OCI-LY7 (cell line): ENCODE data around the gene POU2AF2. TPM values are rescaled to one million over a fixed set of nuclear protein-coding genes. Genes with fewer than 3 reads are reported as not detected.

Experiments used
- BruUV-seq: library from RNA; stranded (reverse); fragments of 400-500 nt; replicated peaks from 2 replicates; lab custom pipeline; 2021; lab: Mats Ljungman, UMichigan
- CTCF ChIA-PET: fragments of 300-600 bp; sonication (Branson Sonifier 250); formaldehyde crosslinking; loops from one replicate; lab custom pipeline; 2022; ENCODE audit warnings: antibody characterized with exemption; ENCODE audit not compliant: unreplicated experiment; lab: Charles Lee
- POLR2A ChIA-PET: fragments of 300-600 bp; sonication (Branson Sonifier 250); formaldehyde crosslinking; loops from one replicate; lab custom pipeline; 2022; ENCODE audit warnings: antibody characterized with exemption; lab: Charles Lee
- DNase-seq: peaks from one replicate; pipeline ENCODE4 v3.0.0-alpha.2; 2015; ENCODE audit warnings: low spot score
- H2AFZ ChIP-seq: fragments of 200-600 bp; sonication (generic), shearing (Covaris generic); 2 replicates; pipeline ENCODE4 v1.6.1; 2014; ENCODE audit warnings: mild to moderate bottlenecking, antibody characterized with exemption, low read length, moderate library complexity
- H3K27ac ChIP-seq: fragments of 200-600 bp; sonication (generic); 2 replicates; pipeline ENCODE4 v1.5.1; 2014; ENCODE audit warnings: mixed run types, low read depth, mild to moderate bottlenecking, moderate library complexity, low read length, inconsistent platforms; ENCODE audit not compliant: poor library complexity, severe bottlenecking
- H3K36me3 ChIP-seq: fragments of 200-600 bp; sonication (generic); 2 replicates; pipeline ENCODE4 v1.6.1; 2014; ENCODE audit warnings: mild to moderate bottlenecking, antibody characterized with exemption, low read length, moderate library complexity, mixed read lengths; ENCODE audit not compliant: insufficient read depth
- H3K4me1 ChIP-seq: fragments of 200-600 bp; sonication (generic); 2 replicates; pipeline ENCODE4 v1.5.1; 2014; ENCODE audit warnings: mild to moderate bottlenecking, low read length; ENCODE audit not compliant: insufficient read depth, poor library complexity, severe bottlenecking
- H3K4me2 ChIP-seq: fragments of 200-600 bp; sonication (generic); 2 replicates; pipeline ENCODE4 v1.6.1; 2014; ENCODE audit warnings: mild to moderate bottlenecking, low read length
- H3K4me3 ChIP-seq: fragments of 200-600 bp; sonication (generic); 2 replicates; pipeline ENCODE4 v1.5.1; 2014; ENCODE audit warnings: mild to moderate bottlenecking, low read depth, low read length; ENCODE audit not compliant: poor library complexity, severe bottlenecking
- H3K79me2 ChIP-seq: fragments of 200-600 bp; sonication (generic); 2 replicates; pipeline ENCODE4 v1.6.1; 2016; ENCODE audit warnings: low read depth, mild to moderate bottlenecking, low read length, moderate library complexity, mixed read lengths; ENCODE audit not compliant: insufficient read depth
- H3K9me2 ChIP-seq: fragments of 200-600 bp; sonication (generic); 2 replicates; pipeline ENCODE4 v1.6.1; 2016; ENCODE audit warnings: mild to moderate bottlenecking, low read length, mixed read lengths; ENCODE audit not compliant: insufficient read depth
- H3K9me3 ChIP-seq: fragments of 200-600 bp; sonication (generic); 2 replicates; pipeline ENCODE4 v1.6.1; 2014; ENCODE audit warnings: mild to moderate bottlenecking, mixed run types, low read length, mixed read lengths
- H4K20me1 ChIP-seq: fragments of 200-600 bp; sonication (generic); 2 replicates; pipeline ENCODE4 v1.6.1; 2014; ENCODE audit warnings: mild to moderate bottlenecking, antibody characterized with exemption, low read length, moderate library complexity, mixed read lengths; ENCODE audit not compliant: insufficient read depth
- EZH2phosphoT487 ChIP-seq: fragments of 200-600 bp; sonication (generic); IDR thresholded peaks from 2 replicates; pipeline ENCODE4 v1.6.1; 2018; ENCODE audit warnings: low read depth, borderline replicate concordance, mild to moderate bottlenecking, mixed run types, antibody characterized with exemption, low read length, moderate library complexity, mixed read lengths
- intact Hi-C: fragments of 100-400 bp; cut with micrococcal nuclease; formaldehyde crosslinking; loops from one replicate; pipeline ENCODE4 v1.10.0; 2022; ENCODE audit not compliant: unreplicated experiment
- total RNA-seq, 2 experiments: library from RNA; depleted of rRNA in 1 of 2; stranded (reverse); fragments of >200 nt in 1 of 2; shearing (Covaris generic) in 1 of 2; gene quantifications; 2 replicates each; pipeline ENCODE4 v1.2.3, GENCODE V29; 2014 to 2022
- TF ChIP-seq, protein P1 (sequence below): fragments of 200-600 bp; sonication (generic); conservative IDR thresholded peaks from 2 replicates; pipeline ENCODE4 v1.5.1; 2014; ENCODE audit warnings: mild to moderate bottlenecking, antibody characterized with exemption, low read length, moderate library complexity, mixed read lengths

POU2AF2 gene
- total RNA-seq, 2 experiments from 2014 or later, result not detected

DNA sequence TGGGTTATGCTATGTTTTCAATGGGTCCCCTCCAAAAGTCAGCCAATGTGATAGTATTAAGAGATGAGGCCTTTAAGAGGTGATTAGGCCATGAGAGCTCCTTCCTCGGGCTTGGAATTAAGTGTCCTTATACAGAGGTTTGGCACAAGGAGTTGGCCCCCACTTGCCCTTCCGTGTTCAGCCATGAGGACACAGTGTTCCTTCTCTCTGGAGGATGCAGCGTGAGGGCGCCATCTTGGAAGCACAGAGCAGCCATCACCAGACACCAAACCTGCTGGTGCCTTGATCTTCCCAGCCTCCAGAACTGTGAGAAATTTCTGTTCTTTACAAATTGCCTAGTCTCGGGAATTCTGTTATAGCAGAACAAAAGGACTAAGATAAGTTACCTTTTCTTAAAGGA is 79.7 kb downstream of the POU2AF2 start:
- Histone ChIP-seq H3K9me2 (no peaks in the 10 kb centered on the region), H4K20me1 (no peaks in the 10 kb centered on the region), H3K9me3 (no peaks in the 10 kb centered on the region), H3K27ac (no peak overlapping the region), H3K79me2 (no peaks in the 10 kb centered on the region), H3K4me2 (no peak overlapping the region), H2AFZ (no peak overlapping the region), H3K4me1 (peaks cover 7% of the 10 kb centered on the region), H3K36me3 (no peaks in the 10 kb centered on the region), H3K4me3 (no peak overlapping the region)
- POLR2A ChIA-PET, result interaction anchor here (3.6 kb wide), 1 partner anchor 8 kb away, joined by 14 read pairs; no protein-coding TSS in a partner anchor
- TF ChIP-seq, protein P1, sequence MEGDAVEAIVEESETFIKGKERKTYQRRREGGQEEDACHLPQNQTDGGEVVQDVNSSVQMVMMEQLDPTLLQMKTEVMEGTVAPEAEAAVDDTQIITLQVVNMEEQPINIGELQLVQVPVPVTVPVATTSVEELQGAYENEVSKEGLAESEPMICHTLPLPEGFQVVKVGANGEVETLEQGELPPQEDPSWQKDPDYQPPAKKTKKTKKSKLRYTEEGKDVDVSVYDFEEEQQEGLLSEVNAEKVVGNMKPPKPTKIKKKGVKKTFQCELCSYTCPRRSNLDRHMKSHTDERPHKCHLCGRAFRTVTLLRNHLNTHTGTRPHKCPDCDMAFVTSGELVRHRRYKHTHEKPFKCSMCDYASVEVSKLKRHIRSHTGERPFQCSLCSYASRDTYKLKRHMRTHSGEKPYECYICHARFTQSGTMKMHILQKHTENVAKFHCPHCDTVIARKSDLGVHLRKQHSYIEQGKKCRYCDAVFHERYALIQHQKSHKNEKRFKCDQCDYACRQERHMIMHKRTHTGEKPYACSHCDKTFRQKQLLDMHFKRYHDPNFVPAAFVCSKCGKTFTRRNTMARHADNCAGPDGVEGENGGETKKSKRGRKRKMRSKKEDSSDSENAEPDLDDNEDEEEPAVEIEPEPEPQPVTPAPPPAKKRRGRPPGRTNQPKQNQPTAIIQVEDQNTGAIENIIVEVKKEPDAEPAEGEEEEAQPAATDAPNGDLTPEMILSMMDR, result no peak
- no peak for TF ChIP-seq EZH2phosphoT487
- DNase-seq, result no peak
- intact Hi-C loops, result no loop called here
- CTCF ChIA-PET, result no interaction called here
- BruUV-seq, result no TSS peak

DNA sequence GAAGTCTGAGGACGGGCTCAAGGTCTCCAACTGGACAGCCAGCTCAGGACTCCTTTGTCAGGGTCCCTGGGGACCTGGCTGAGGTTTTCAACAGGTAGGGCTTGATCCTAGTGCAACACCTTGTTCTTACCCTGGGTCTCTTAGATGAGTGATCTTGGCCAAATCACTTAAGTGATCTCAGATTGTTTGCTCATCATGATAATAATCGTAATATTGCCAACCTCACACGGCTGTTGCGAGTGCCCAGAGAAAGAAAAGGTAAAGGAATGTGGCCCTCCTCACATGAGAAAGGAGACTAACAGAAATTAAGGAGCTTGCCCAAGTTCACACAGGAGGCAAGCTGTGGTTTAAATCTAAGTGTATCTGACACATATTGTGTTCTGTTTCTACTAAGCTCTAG is 81.3 kb downstream of the POU2AF2 start:
- H3K27ac ChIP-seq, result no peak overlapping the region
- CTCF ChIA-PET, result no interaction called here

More for the DNA sequence above, 81.3 kb downstream of the POU2AF2 start:
- no peak overlapping the region for H3K4me3 ChIP-seq
- H2AFZ ChIP-seq, result no peak overlapping the region
- H3K4me1 ChIP-seq, result peaks cover 7% of the 10 kb centered on the region
- H3K36me3 ChIP-seq, result no peaks in the 10 kb centered on the region
- H3K9me2 ChIP-seq, result no peaks in the 10 kb centered on the region
- no peaks in the 10 kb centered on the region for H4K20me1 ChIP-seq
- intact Hi-C loops, result no loop called here
- H3K79me2 ChIP-seq, result no peaks in the 10 kb centered on the region
- POLR2A ChIA-PET, result interaction anchor here (0.6 to 1.3 kb wide), 5 partner anchors 13 to 1919 kb away, joined by 3 to 4 read pairs (median 3); no protein-coding TSS in a partner anchor
- no TSS peak for BruUV-seq
- H3K4me2 ChIP-seq, result no peak overlapping the region
- no peak for TF ChIP-seq EZH2phosphoT487
- TF ChIP-seq, protein P1, result no peak
- DNase-seq, result no peak
- no peaks in the 10 kb centered on the region for H3K9me3 ChIP-seq
